ENCODE results near the gene MATR3.
"Not testable (repeated sequence)": the region's sequence is repeated elsewhere in the genome, so short reads cannot be mapped to it uniquely, and the experiment has no call there.

MATR3 gene

DNA sequence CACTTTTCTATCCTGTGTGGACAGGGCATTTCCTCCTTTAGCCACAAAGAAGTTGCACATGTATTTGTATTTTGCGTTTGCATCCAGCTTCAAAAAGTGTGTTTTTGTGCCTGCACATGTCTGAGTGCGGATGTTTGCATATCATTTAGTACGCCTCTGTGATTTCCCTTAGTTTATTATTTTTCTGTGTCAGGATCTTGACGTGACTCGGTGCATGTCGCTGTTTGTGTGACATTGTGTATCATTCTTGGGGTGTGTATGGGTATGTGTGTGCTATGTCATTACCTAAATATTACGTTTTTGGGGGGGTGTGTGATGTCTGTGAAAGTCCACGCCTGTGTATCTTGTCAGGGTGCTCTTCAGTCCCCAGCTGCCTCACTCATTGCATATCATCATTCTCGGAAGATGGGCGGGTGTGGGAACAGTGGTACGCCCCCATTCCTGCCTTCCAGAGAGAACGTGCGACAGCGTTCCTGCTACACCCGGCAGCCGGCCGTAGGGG lies 47.7 kb downstream of the MATR3 start:
- TF ChIP-seq, protein P1, sequence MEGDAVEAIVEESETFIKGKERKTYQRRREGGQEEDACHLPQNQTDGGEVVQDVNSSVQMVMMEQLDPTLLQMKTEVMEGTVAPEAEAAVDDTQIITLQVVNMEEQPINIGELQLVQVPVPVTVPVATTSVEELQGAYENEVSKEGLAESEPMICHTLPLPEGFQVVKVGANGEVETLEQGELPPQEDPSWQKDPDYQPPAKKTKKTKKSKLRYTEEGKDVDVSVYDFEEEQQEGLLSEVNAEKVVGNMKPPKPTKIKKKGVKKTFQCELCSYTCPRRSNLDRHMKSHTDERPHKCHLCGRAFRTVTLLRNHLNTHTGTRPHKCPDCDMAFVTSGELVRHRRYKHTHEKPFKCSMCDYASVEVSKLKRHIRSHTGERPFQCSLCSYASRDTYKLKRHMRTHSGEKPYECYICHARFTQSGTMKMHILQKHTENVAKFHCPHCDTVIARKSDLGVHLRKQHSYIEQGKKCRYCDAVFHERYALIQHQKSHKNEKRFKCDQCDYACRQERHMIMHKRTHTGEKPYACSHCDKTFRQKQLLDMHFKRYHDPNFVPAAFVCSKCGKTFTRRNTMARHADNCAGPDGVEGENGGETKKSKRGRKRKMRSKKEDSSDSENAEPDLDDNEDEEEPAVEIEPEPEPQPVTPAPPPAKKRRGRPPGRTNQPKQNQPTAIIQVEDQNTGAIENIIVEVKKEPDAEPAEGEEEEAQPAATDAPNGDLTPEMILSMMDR (IDR thresholded peaks at IDR 0.05; ENCODE audit: poor library complexity, severe bottlenecking): no peak
- H3K9me3 ChIP-seq (ENCODE audit: severe bottlenecking): no peaks in the 10 kb centered on the region
- peak overlapping the region; percentile 81 for H3K27ac ChIP-seq (ENCODE audit: poor library complexity, severe bottlenecking)
- H3K4me3 ChIP-seq (ENCODE audit: severe bottlenecking): peak overlapping the region; percentile 82
- peaks cover 21% of the 10 kb centered on the region for H3K36me3 ChIP-seq (ENCODE audit: low read depth)
- ATAC-seq (ENCODE audit: low read depth): no peak
- DNase-seq (ENCODE audit: low spot score): no peak
- no peaks in the 10 kb centered on the region for H3K27me3 ChIP-seq (ENCODE audit: insufficient read depth, poor library complexity, severe bottlenecking)
- H3K4me1 ChIP-seq (ENCODE audit: insufficient read depth, poor library complexity, severe bottlenecking): peaks cover 3% of the 10 kb centered on the region

DNA sequence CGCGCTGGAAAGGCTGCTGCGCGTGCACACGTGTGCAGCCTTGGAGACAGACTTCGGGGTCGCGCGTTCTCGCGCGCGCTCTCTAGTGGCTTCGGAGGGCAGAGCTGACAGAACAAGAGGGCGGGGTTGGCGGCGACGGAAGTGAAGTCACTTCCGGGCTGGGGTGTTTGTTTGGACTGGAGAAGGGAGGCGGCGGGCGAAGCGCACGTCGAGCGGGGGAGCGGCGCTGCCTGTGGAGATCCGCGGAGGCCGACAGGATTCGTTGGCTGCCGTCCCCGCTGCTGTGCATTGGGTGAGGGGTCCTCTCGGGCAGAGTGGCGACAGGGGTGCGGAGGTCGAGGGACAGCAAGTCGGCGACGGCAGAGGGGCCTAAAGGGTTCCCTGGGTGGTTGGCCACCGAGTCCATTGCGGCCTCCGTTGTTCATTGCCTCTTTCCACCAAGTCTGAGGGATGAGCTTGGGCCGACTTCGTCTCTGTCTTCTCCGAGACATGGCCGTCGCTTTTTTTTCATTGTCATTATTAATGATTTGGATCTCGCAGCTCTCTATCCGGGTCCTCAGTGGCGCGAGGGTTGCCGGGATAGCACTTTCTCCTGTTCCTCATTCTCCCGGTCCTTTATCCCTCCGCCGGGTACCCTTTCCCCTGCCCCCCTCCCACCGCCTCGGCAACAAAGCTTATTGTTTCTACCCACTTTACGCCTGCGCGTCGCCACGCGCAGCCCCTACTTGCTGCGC lies 48.3 kb downstream of the MATR3 start, which contains the start of gene PAIP2:
Gene PAIP2 (plus strand): TSS at position 166 of the 734 bp plus-strand sequence. CDS start 21,931 bp downstream, outside the sequence.
- ATAC-seq (ENCODE audit: low read depth) (peak; percentile 80), DNase-seq (ENCODE audit: low spot score) (peak; percentile 99)
- Histone ChIP-seq H3K4me1 (ENCODE audit: insufficient read depth, poor library complexity, severe bottlenecking) (peaks cover 3% of the 10 kb centered on the region), H3K27me3 (ENCODE audit: insufficient read depth, poor library complexity, severe bottlenecking) (no peaks in the 10 kb centered on the region), H3K4me3 (ENCODE audit: severe bottlenecking) (peak within 1 kb of the TSS; percentile 82), H3K9me3 (ENCODE audit: severe bottlenecking) (no peaks in the 10 kb centered on the region), H3K36me3 (ENCODE audit: low read depth) (peaks cover 21% of the 10 kb centered on the region), H3K27ac (ENCODE audit: poor library complexity, severe bottlenecking) (peak within 1 kb of the TSS; percentile 81)
- TF ChIP-seq, protein P1 (IDR thresholded peaks at IDR 0.05; ENCODE audit: poor library complexity, severe bottlenecking): peak; percentile 98

DNA sequence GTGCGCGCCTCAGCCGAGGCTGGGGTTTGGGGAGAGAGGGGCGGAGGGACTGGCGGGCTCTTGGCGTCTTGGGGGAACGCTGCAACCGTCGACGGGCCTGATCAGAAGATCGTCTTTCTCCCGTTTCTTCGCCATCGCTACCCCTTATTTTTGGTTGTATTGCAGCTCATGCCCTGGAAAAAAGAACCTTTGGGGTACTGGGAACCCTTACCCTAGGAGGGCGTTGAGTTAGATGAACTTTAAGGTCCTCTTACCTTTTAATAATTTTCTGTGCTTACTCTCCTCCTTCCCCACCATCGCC lies 48.8 kb downstream of the MATR3 start:
- Histone ChIP-seq H3K27me3 (ENCODE audit: insufficient read depth, poor library complexity, severe bottlenecking) (no peaks in the 10 kb centered on the region), H3K4me1 (ENCODE audit: insufficient read depth, poor library complexity, severe bottlenecking) (peaks cover 3% of the 10 kb centered on the region), H3K9me3 (ENCODE audit: severe bottlenecking) (no peaks in the 10 kb centered on the region), H3K36me3 (ENCODE audit: low read depth) (peaks cover 22% of the 10 kb centered on the region), H3K4me3 (ENCODE audit: severe bottlenecking) (peak overlapping the region; percentile 82), H3K27ac (ENCODE audit: poor library complexity, severe bottlenecking) (peak overlapping the region; percentile 81)
- DNase-seq (ENCODE audit: low spot score) (no peak), ATAC-seq (ENCODE audit: low read depth) (no peak; the same call in 2 of the 3 replicates)
- TF ChIP-seq, protein P1 (IDR thresholded peaks at IDR 0.05; ENCODE audit: poor library complexity, severe bottlenecking): no peak

DNA sequence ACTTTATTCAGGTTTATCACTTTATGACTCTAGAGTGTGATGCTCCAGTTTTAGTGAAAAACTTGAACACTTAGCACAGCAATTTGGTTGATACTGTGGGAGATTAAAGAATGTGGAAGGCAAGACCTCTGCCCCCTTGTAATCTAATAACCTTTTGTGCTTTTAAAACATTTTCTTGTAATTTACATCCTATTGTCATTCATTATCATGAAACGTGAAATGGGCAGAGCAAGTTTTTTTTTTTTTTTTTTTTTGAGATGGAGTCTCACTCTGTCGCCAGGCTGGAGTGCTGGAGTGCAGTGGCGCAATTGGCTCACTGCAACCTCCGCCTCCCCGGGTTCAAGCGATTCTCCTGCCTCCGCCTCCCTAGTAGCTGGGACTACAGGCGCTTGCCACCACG lies 49.9 kb downstream of the MATR3 start:
- no peaks in the 10 kb centered on the region for H3K27me3 ChIP-seq (ENCODE audit: insufficient read depth, poor library complexity, severe bottlenecking)
- DNase-seq (ENCODE audit: low spot score) (no peak), ATAC-seq (ENCODE audit: low read depth) (no peak)
- peaks cover 3% of the 10 kb centered on the region for H3K4me1 ChIP-seq (ENCODE audit: insufficient read depth, poor library complexity, severe bottlenecking)
- H3K9me3 ChIP-seq (ENCODE audit: severe bottlenecking): no peaks in the 10 kb centered on the region
- TF ChIP-seq, protein P1 (IDR thresholded peaks at IDR 0.05; ENCODE audit: poor library complexity, severe bottlenecking): no peak
- peaks cover 26% of the 10 kb centered on the region for H3K36me3 ChIP-seq (ENCODE audit: low read depth)
- peak overlapping the region; percentile 82 for H3K4me3 ChIP-seq (ENCODE audit: severe bottlenecking)
- H3K27ac ChIP-seq (ENCODE audit: poor library complexity, severe bottlenecking): no peak overlapping the region

DNA sequence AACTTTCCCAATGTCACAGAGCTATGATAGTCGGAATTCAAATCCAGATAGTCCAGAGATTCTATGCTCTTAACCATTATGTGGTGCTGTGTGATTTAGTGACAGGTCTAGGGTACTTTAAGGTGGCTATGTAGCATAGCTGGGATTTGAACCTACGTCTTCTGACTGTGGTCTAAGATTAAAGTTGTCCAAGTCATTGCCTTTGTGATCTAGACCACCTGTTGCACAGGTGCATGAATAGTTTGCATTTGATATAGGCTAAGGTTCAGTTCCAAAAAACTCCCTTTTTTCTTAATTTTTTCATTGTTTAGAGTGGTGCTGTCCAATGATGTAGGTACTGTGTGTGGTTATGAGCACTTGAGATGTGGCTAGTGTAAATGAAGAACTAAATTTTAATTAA lies 50.6 kb downstream of the MATR3 start:
- no peak for ATAC-seq (ENCODE audit: low read depth)
- TF ChIP-seq, protein P1 (IDR thresholded peaks at IDR 0.05; ENCODE audit: poor library complexity, severe bottlenecking): no peak
- H3K4me3 ChIP-seq (ENCODE audit: severe bottlenecking): no peak overlapping the region

DNA sequence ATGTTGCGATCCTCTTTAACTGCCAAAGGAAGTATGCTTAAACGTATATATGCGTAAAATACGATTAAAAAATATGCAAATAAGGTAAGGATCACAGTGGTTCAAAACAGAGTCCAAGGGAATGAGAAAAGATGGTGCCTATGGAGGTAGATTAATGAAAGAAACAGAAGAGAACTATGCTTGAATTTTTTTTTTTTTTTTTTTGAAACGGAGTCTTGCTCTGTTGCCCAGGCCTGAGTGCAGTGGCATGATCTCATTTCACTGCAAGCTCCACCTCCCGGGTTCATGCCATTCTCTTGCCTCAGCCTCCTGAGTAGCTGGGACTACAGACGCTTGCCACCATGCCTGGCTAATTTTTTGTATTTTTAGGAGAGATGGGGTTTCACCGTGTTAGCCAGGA lies 51.9 kb downstream of the MATR3 start:
- not testable (repeated sequence) for ATAC-seq (ENCODE audit: low read depth); H3K4me3 ChIP-seq (ENCODE audit: severe bottlenecking); H3K4me1 ChIP-seq (ENCODE audit: insufficient read depth, poor library complexity, severe bottlenecking); H3K27me3 ChIP-seq (ENCODE audit: insufficient read depth, poor library complexity, severe bottlenecking); H3K9me3 ChIP-seq (ENCODE audit: severe bottlenecking); DNase-seq (ENCODE audit: low spot score); H3K27ac ChIP-seq (ENCODE audit: poor library complexity, severe bottlenecking)
- H3K36me3 ChIP-seq (ENCODE audit: low read depth): peaks cover 37% of the 10 kb centered on the region

More for the DNA sequence above, 50.6 kb downstream of the MATR3 start:
- H3K27me3 ChIP-seq (ENCODE audit: insufficient read depth, poor library complexity, severe bottlenecking): no peaks in the 10 kb centered on the region
- no peaks in the 10 kb centered on the region for H3K9me3 ChIP-seq (ENCODE audit: severe bottlenecking)
- peaks cover 3% of the 10 kb centered on the region for H3K4me1 ChIP-seq (ENCODE audit: insufficient read depth, poor library complexity, severe bottlenecking)
- H3K27ac ChIP-seq (ENCODE audit: poor library complexity, severe bottlenecking): no peak overlapping the region
- H3K36me3 ChIP-seq (ENCODE audit: low read depth): peaks cover 32% of the 10 kb centered on the region
- no peak for DNase-seq (ENCODE audit: low spot score)

DNA sequence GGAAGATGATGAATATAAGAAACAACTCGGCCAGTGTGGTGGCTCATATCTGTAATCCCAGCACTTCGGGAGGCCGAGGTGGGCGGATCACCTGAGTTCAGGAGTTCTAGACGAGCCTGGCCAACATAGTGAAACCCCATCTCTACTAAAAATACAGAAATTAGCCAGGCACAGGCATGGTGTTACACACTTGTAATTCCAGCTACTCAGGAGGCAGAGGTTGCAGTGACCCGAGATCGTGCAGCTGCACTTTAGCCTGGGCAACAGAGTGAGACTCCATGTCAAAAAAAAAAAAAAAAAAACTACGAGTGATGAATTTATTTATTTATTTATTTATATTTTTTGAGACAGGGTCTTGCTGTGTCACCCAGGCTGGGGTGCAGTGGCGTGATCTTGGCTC lies 54.3 kb downstream of the MATR3 start:
- peaks cover 48% of the 10 kb centered on the region for H3K36me3 ChIP-seq (ENCODE audit: low read depth)
- ATAC-seq (ENCODE audit: low read depth); H3K9me3 ChIP-seq (ENCODE audit: severe bottlenecking); DNase-seq (ENCODE audit: low spot score); H3K4me3 ChIP-seq (ENCODE audit: severe bottlenecking); H3K4me1 ChIP-seq (ENCODE audit: insufficient read depth, poor library complexity, severe bottlenecking); H3K27ac ChIP-seq (ENCODE audit: poor library complexity, severe bottlenecking); H3K27me3 ChIP-seq (ENCODE audit: insufficient read depth, poor library complexity, severe bottlenecking): not testable (repeated sequence)
